ENCODE data around the gene ALDH16A1.

ALDH16A1 gene

GRCh38 chr19:49420227-49420626 lies 32.8 kb upstream of the ALDH16A1 start:
- Mint-ChIP-seq H3K9me3 (no peaks in the 10 kb centered on the region), H3K27ac (no peak overlapping the region), H3K4me1 (peaks cover 30% of the 10 kb centered on the region), H3K36me3 (no peaks in the 10 kb centered on the region), H3K27me3 (peaks cover 46% of the 10 kb centered on the region), H3K4me3 (no peak overlapping the region)

- Mint-ChIP-seq H3K27ac (no peak overlapping the region), H3K4me3 (peak overlapping the region; percentile 45), H3K27me3 (peaks cover 56% of the 10 kb centered on the region), H3K36me3 (no peaks in the 10 kb centered on the region), H3K4me1 (peaks cover 40% of the 10 kb centered on the region), H3K9me3 (no peaks in the 10 kb centered on the region)
Observed at GRCh38 chr19:49421039-49421877, 31.8 kb upstream of the ALDH16A1 start.

GRCh38 chr19:49421878-49422202 lies 31.2 kb upstream of the ALDH16A1 start:
- peaks cover 62% of the 10 kb centered on the region for H3K27me3 Mint-ChIP-seq
- no peaks in the 10 kb centered on the region for H3K36me3 Mint-ChIP-seq
- no peak overlapping the region for H3K27ac Mint-ChIP-seq
- H3K4me3 Mint-ChIP-seq, result peak overlapping the region; percentile 45
- peaks cover 46% of the 10 kb centered on the region for H3K4me1 Mint-ChIP-seq
- no peaks in the 10 kb centered on the region for H3K9me3 Mint-ChIP-seq

- Mint-ChIP-seq H3K4me1 (peaks cover 51% of the 10 kb centered on the region), H3K36me3 (no peaks in the 10 kb centered on the region), H3K4me3 (peak overlapping the region; percentile 68), H3K27ac (peak overlapping the region; percentile 60), H3K9me3 (no peaks in the 10 kb centered on the region), H3K27me3 (peaks cover 66% of the 10 kb centered on the region)
Observed at GRCh38 chr19:49422407-49423070, 30.5 kb upstream of the ALDH16A1 start.

- Mint-ChIP-seq H3K36me3 (no peaks in the 10 kb centered on the region), H3K4me1 (peaks cover 59% of the 10 kb centered on the region), H3K9me3 (no peaks in the 10 kb centered on the region), H3K27ac (peak within 1 kb of the TSS; percentile 68), H3K4me3 (peak within 1 kb of the TSS; percentile 68), H3K27me3 (peaks cover 69% of the 10 kb centered on the region)
Observed at GRCh38 chr19:49423071-49423984, 29.7 kb upstream of the ALDH16A1 start, which contains the start of gene PTH2. TSS of gene PTH2 (minus strand) at chr19:49423441. CDS start at chr19:49423339, 102 bp downstream.

GRCh38 chr19:49423985-49424303 lies 29.1 kb upstream of the ALDH16A1 start:
- Mint-ChIP-seq H3K27me3 (peaks cover 69% of the 10 kb centered on the region), H3K9me3 (no peaks in the 10 kb centered on the region), H3K4me3 (peak overlapping the region; percentile 50), H3K4me1 (peaks cover 64% of the 10 kb centered on the region), H3K36me3 (no peaks in the 10 kb centered on the region), H3K27ac (no peak overlapping the region)

- no peaks in the 10 kb centered on the region for H3K9me3 Mint-ChIP-seq
- H3K36me3 Mint-ChIP-seq, result no peaks in the 10 kb centered on the region
- H3K27me3 Mint-ChIP-seq, result peaks cover 68% of the 10 kb centered on the region
- no peak within 1 kb of the TSS for H3K4me3 Mint-ChIP-seq
- peaks cover 64% of the 10 kb centered on the region for H3K4me1 Mint-ChIP-seq
- peak within 1 kb of the TSS; percentile 38 for H3K27ac Mint-ChIP-seq
Observed at GRCh38 chr19:49425178-49425577, 27.8 kb upstream of the ALDH16A1 start, which contains the start of gene GFY. TSS of gene GFY (plus strand) at chr19:49425388. CDS start at chr19:49426431, 1,043 bp downstream.

GRCh38 chr19:49425922-49426592 lies 27.0 kb upstream of the ALDH16A1 start:
- Mint-ChIP-seq H3K27ac (no peak overlapping the region), H3K36me3 (peaks cover 2% of the 10 kb centered on the region), H3K4me1 (peaks cover 62% of the 10 kb centered on the region), H3K27me3 (peaks cover 69% of the 10 kb centered on the region), H3K4me3 (no peak overlapping the region), H3K9me3 (no peaks in the 10 kb centered on the region)

GRCh38 chr19:49427339-49427738 lies 25.7 kb upstream of the ALDH16A1 start:
- no peak overlapping the region for H3K27ac Mint-ChIP-seq
- H3K9me3 Mint-ChIP-seq, result no peaks in the 10 kb centered on the region
- peaks cover 55% of the 10 kb centered on the region for H3K4me1 Mint-ChIP-seq
- peaks cover 65% of the 10 kb centered on the region for H3K27me3 Mint-ChIP-seq
- H3K36me3 Mint-ChIP-seq, result peaks cover 2% of the 10 kb centered on the region
- H3K4me3 Mint-ChIP-seq, result no peak overlapping the region

GRCh38 chr19:49427855-49428546 lies 25.0 kb upstream of the ALDH16A1 start:
- no peak overlapping the region for H3K27ac Mint-ChIP-seq
- no peaks in the 10 kb centered on the region for H3K9me3 Mint-ChIP-seq
- H3K27me3 Mint-ChIP-seq, result peaks cover 65% of the 10 kb centered on the region
- peak overlapping the region; percentile 65 for H3K4me3 Mint-ChIP-seq
- H3K4me1 Mint-ChIP-seq, result peaks cover 54% of the 10 kb centered on the region
- H3K36me3 Mint-ChIP-seq, result peaks cover 2% of the 10 kb centered on the region

GRCh38 chr19:49428547-49429451 lies 24.2 kb upstream of the ALDH16A1 start:
- peaks cover 2% of the 10 kb centered on the region for H3K36me3 Mint-ChIP-seq
- H3K27me3 Mint-ChIP-seq, result peaks cover 66% of the 10 kb centered on the region
- H3K9me3 Mint-ChIP-seq, result no peaks in the 10 kb centered on the region
- H3K4me1 Mint-ChIP-seq, result peaks cover 54% of the 10 kb centered on the region
- no peak overlapping the region for H3K27ac Mint-ChIP-seq
- peak overlapping the region; percentile 65 for H3K4me3 Mint-ChIP-seq

GRCh38 chr19:49430172-49430677 lies 22.8 kb upstream of the ALDH16A1 start:
- peaks cover 66% of the 10 kb centered on the region for H3K27me3 Mint-ChIP-seq
- H3K4me3 Mint-ChIP-seq, result no peak overlapping the region
- no peak overlapping the region for H3K27ac Mint-ChIP-seq
- peaks cover 49% of the 10 kb centered on the region for H3K4me1 Mint-ChIP-seq
- H3K36me3 Mint-ChIP-seq, result peaks cover 2% of the 10 kb centered on the region
- no peaks in the 10 kb centered on the region for H3K9me3 Mint-ChIP-seq

GRCh38 chr19:49430678-49431329 lies 22.2 kb upstream of the ALDH16A1 start:
- no peaks in the 10 kb centered on the region for H3K9me3 Mint-ChIP-seq
- peaks cover 66% of the 10 kb centered on the region for H3K27me3 Mint-ChIP-seq
- peaks cover 43% of the 10 kb centered on the region for H3K4me1 Mint-ChIP-seq
- no peak overlapping the region for H3K27ac Mint-ChIP-seq
- H3K36me3 Mint-ChIP-seq, result peaks cover 2% of the 10 kb centered on the region
- no peak overlapping the region for H3K4me3 Mint-ChIP-seq

Measured in activated naive CD4-positive, alpha-beta T cell treated with anti-CD3 and anti-CD28 coated beads, Interleukin-2, amount 50 U/mL, for 24 hours (primary cell).